Endothelial cell of umbilical vein (primary cell): ENCODE data around the gene MYO1H. TPM values are rescaled to one million over a fixed set of nuclear protein-coding genes. Genes with fewer than 3 reads are reported as not detected.

Experiments
- BruUV-seq: library from RNA; stranded (reverse); fragments of 400-500 nt; replicated peaks from 2 replicates; lab custom pipeline; 2021; lab: Mats Ljungman, UMichigan
- CTCF ChIA-PET: fragments of 300-600, 350-600 bp; sonication (Branson Sonifier 250); formaldehyde crosslinking; loops from one replicate; lab custom pipeline; 2021; ENCODE audit warnings: antibody characterized with exemption, inconsistent platforms; lab: Charles Lee
- POLR2A ChIA-PET: fragments of 300-600, 350-600 bp; sonication (Branson Sonifier 250); formaldehyde crosslinking; loops from one replicate; lab custom pipeline; 2021; ENCODE audit warnings: antibody characterized with exemption, inconsistent platforms; lab: Charles Lee
- DNase-seq: peaks from one replicate; pipeline ENCODE4 v3.0.0-alpha.2; 2011; ENCODE audit warnings: low read depth, low spot score
- FAIRE-seq: peaks from 2 replicates; lab custom pipeline; 2011; peaks lifted over from hg19 to GRCh38; lab: Jason Lieb, UNC
- H2AFZ ChIP-seq: 2 replicates; pipeline ENCODE4 v1.6.0; 2012; ENCODE audit warnings: low read depth, low read length, control low read depth, inconsistent platforms
- H3K27ac ChIP-seq: 2 replicates; pipeline ENCODE4 v1.5.1; 2011; ENCODE audit warnings: low read depth, mild to moderate bottlenecking, control low read depth, low read length, moderate library complexity; ENCODE audit not compliant: insufficient read depth
- H3K27me3 ChIP-seq, 2 experiments: 2 replicates each; pipeline versions ENCODE4 v1.6.0 to v1.6.1; 2011; ENCODE audit warnings: low read length in 2 of 2, mixed read lengths in 1 of 2; ENCODE audit not compliant: control insufficient read depth in 2 of 2, insufficient read depth in 2 of 2
- H3K36me3 ChIP-seq, 2 experiments: 2 replicates in 1 of 2; 3 replicates in 1 of 2; pipeline ENCODE4 v1.5.1; 2011; ENCODE audit warnings: low read length in 2 of 2, mild to moderate bottlenecking in 1 of 2, moderate library complexity in 1 of 2; ENCODE audit not compliant: control insufficient read depth in 2 of 2, insufficient read depth in 2 of 2; ENCODE audit errors: extremely low read depth in 1 of 2
- H3K4me1 ChIP-seq: 3 replicates; pipeline ENCODE4 v1.5.1; 2011; ENCODE audit warnings: mild to moderate bottlenecking, low read length; ENCODE audit not compliant: control insufficient read depth, insufficient read depth; ENCODE audit errors: extremely low read depth
- H3K4me2 ChIP-seq: 2 replicates; pipeline ENCODE4 v1.6.1; 2011; ENCODE audit warnings: low read length, control low read depth, mixed read lengths; ENCODE audit not compliant: insufficient read depth
- H3K4me3 ChIP-seq, 3 experiments: fragments of 200-600 bp in 1 of 3; sonication (generic), shearing (Covaris generic) in 1 of 3; replicated peaks in 1 of 3; 2 replicates each; pipeline ENCODE4 v1.5.1; 2011 to 2016; ENCODE audit warnings: control low read depth in 3 of 3, low read length in 3 of 3, mild to moderate bottlenecking in 2 of 3, inconsistent platforms in 1 of 3, low read depth in 1 of 3, moderate library complexity in 1 of 3; ENCODE audit not compliant: insufficient read depth in 1 of 3
- H3K79me2 ChIP-seq: 2 replicates; pipeline ENCODE4 v1.6.0; 2012; ENCODE audit warnings: low read length, inconsistent platforms; ENCODE audit not compliant: control insufficient read depth, insufficient read depth
- H3K9ac ChIP-seq: replicated peaks from 2 replicates; pipeline ENCODE3; 2011; ENCODE audit warnings: low read length, control low read depth; ENCODE audit not compliant: insufficient read depth; ENCODE audit errors: extremely low read depth
- H3K9me1 ChIP-seq: replicated peaks from 3 replicates; pipeline ENCODE4 v1.6.0; 2011; ENCODE audit warnings: mild to moderate bottlenecking, low read length; ENCODE audit not compliant: control insufficient read depth, insufficient read depth; ENCODE audit errors: extremely low read depth
- H3K9me3 ChIP-seq: replicated peaks from 2 replicates; pipeline ENCODE4 v1.5.1; 2012; ENCODE audit warnings: low read length, inconsistent platforms; ENCODE audit not compliant: control insufficient read depth, insufficient read depth
- H4K20me1 ChIP-seq: replicated peaks from 2 replicates; pipeline ENCODE3; 2011; ENCODE audit warnings: mild to moderate bottlenecking, low read length; ENCODE audit not compliant: control insufficient read depth, insufficient read depth; ENCODE audit errors: extremely low read depth
- EZH2 ChIP-seq: IDR thresholded peaks from 2 replicates; pipeline ENCODE4 v1.6.1; 2012; ENCODE audit warnings: borderline replicate concordance, low read depth, mild to moderate bottlenecking, moderate library complexity, low read length, inconsistent platforms; ENCODE audit not compliant: severe bottlenecking
- FOS ChIP-seq: IDR thresholded peaks from 2 replicates; pipeline ENCODE4 v1.6.1; 2011; ENCODE audit warnings: mild to moderate bottlenecking, low read length, moderate library complexity, borderline replicate concordance; ENCODE audit not compliant: insufficient read depth
- GATA2 ChIP-seq: IDR thresholded peaks from 2 replicates; pipeline ENCODE4 v1.7.0; 2011; ENCODE audit warnings: low read depth, mild to moderate bottlenecking, moderate library complexity, mixed read lengths, low read length; ENCODE audit not compliant: insufficient read length, insufficient read depth
- JUN ChIP-seq: IDR thresholded peaks from 2 replicates; pipeline ENCODE4 v1.6.1; 2011; ENCODE audit warnings: borderline replicate concordance, low read depth; ENCODE audit not compliant: insufficient read length, insufficient read depth
- MYC ChIP-seq: IDR thresholded peaks from one replicate; pipeline ENCODE4 v1.6.1; 2011; ENCODE audit warnings: mild to moderate bottlenecking, low read depth, low read length
- POLR2A ChIP-seq: IDR thresholded peaks from 2 replicates; pipeline ENCODE4 v1.6.1; 2012; ENCODE audit warnings: low read depth, mild to moderate bottlenecking, control low read depth, low read length
- POLR2AphosphoS5 ChIP-seq: IDR thresholded peaks from 2 replicates; pipeline ENCODE4 v1.6.1; 2012; ENCODE audit warnings: low read depth, mild to moderate bottlenecking, control low read depth, low read length, moderate library complexity; ENCODE audit not compliant: insufficient read depth
- dilution Hi-C: fragments of 300-500 bp; cut with MboI; formaldehyde crosslinking; loops from one replicate; pipeline ENCODE4 v1.15.0; 2019; ENCODE audit warnings: low sequenced_read_pairs; ENCODE audit not compliant: extremely low pct_ligation_motif_present
- intact Hi-C: fragments of 100-400 bp; cut with micrococcal nuclease; formaldehyde crosslinking; loops from one replicate; pipeline ENCODE4 v1.10.0; 2022
- polyA plus RNA-seq, 4 experiments: library from polyadenylated mRNA; depleted of rRNA in 3 of 4; stranded (reverse) in 3 of 4; unstranded in 1 of 4; fragments of >200 nt; gene quantifications; 2 replicates each; pipeline versions ENCODE4 v1.2.1 to v1.2.3, GENCODE V29; 2011 to 2012; ENCODE audit warnings: missing spikeins in 1 of 4
- total RNA-seq: library from RNA; stranded (reverse); gene quantifications from 2 replicates; pipeline ENCODE4 v1.2.3, GENCODE V29; 2021
- TF ChIP-seq, protein P1 (sequence below), 2 donors: IDR thresholded peaks; 1 replicate in 1 of 2; 2 replicates in 1 of 2; pipeline ENCODE4 v1.5.1; 2011; ENCODE audit warnings: low read length in 2 of 2, mild to moderate bottlenecking in 2 of 2, moderate library complexity in 2 of 2, control low read depth in 1 of 2, inconsistent platforms in 1 of 2, low read depth in 1 of 2; ENCODE audit not compliant: insufficient read depth in 1 of 2; ENCODE audit errors: extremely low read depth in 1 of 2
- TF ChIP-seq, protein P2 (sequence below): IDR thresholded peaks from 2 replicates; pipeline ENCODE4 v1.6.1; 2011; ENCODE audit not compliant: insufficient read depth, insufficient read length

The MYO1H gene
- total and polyA plus RNA-seq, 2 donors (not counting 3 experiments of a cell fraction or from before 2014, with no cell fraction given): not detected

DNA sequence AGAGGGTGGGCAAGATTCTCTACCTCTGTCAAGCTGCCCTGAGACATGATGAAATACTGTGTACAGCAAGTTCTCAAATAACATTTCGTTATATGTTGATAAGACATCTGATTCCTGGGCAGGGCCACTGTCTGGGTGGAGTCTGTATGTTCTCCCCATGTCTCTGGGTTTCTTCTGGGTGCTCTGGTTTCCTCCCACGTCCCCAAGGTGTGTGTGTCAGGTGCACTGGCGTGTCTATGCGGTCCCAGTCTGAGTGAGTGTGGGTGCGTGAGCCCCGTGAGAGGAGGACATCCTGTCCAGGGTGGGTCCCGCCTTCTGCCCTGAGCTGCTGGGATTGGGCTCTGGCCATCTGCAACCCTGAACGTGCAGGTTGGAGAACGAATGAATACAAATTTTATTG, 99.8 kb downstream of the MYO1H start:
- H3K27ac ChIP-seq: no peak overlapping the region
- DNase-seq: no peak
- H3K4me3 ChIP-seq: no peak overlapping the region
- dilution Hi-C loops: no loop called here
- H3K9ac ChIP-seq: no peak overlapping the region
- no peak for FAIRE-seq
- H3K27me3 ChIP-seq: no peaks in the 10 kb centered on the region
- CTCF ChIA-PET: interaction anchor here (0.8 to 2.8 kb wide), 5 partner anchors 11 to 19 kb away, joined by 3 to 21 read pairs (median 8); no protein-coding TSS in a partner anchor
- no peak overlapping the region for H2AFZ ChIP-seq
- H3K79me2 ChIP-seq: peaks cover 13% of the 10 kb centered on the region
- no peaks in the 10 kb centered on the region for H3K9me3 ChIP-seq
- peaks cover 15 to 22% of the 10 kb centered on the region in 2 experiments for H3K36me3 ChIP-seq
- intact Hi-C loops: no loop called here
- TF ChIP-seq GATA2: no peak
- TF ChIP-seq, protein P1, sequence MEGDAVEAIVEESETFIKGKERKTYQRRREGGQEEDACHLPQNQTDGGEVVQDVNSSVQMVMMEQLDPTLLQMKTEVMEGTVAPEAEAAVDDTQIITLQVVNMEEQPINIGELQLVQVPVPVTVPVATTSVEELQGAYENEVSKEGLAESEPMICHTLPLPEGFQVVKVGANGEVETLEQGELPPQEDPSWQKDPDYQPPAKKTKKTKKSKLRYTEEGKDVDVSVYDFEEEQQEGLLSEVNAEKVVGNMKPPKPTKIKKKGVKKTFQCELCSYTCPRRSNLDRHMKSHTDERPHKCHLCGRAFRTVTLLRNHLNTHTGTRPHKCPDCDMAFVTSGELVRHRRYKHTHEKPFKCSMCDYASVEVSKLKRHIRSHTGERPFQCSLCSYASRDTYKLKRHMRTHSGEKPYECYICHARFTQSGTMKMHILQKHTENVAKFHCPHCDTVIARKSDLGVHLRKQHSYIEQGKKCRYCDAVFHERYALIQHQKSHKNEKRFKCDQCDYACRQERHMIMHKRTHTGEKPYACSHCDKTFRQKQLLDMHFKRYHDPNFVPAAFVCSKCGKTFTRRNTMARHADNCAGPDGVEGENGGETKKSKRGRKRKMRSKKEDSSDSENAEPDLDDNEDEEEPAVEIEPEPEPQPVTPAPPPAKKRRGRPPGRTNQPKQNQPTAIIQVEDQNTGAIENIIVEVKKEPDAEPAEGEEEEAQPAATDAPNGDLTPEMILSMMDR (IDR thresholded peaks at IDR 0.05; ENCODE audit: extremely low read depth in 1 of 2, insufficient read depth in 1 of 2, low read depth in 1 of 2, low read length in 2 of 2): no peak
- TF ChIP-seq POLR2AphosphoS5: no peak
- no peak for TF ChIP-seq POLR2A
- TF ChIP-seq FOS: no peak
- TF ChIP-seq, protein P2, sequence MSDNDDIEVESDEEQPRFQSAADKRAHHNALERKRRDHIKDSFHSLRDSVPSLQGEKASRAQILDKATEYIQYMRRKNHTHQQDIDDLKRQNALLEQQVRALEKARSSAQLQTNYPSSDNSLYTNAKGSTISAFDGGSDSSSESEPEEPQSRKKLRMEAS: no peak
- no peak for TF ChIP-seq EZH2
- no peak for TF ChIP-seq JUN
- no peak for TF ChIP-seq MYC
- no peaks in the 10 kb centered on the region for H3K9me1 ChIP-seq
- peaks cover 3% of the 10 kb centered on the region for H4K20me1 ChIP-seq
- H3K4me2 ChIP-seq: no peak overlapping the region
- H3K4me1 ChIP-seq: peaks cover 14% of the 10 kb centered on the region
- BruUV-seq: no TSS peak
- POLR2A ChIA-PET: no interaction called here
